ENCODE data around the gene CDH22.

DNA sequence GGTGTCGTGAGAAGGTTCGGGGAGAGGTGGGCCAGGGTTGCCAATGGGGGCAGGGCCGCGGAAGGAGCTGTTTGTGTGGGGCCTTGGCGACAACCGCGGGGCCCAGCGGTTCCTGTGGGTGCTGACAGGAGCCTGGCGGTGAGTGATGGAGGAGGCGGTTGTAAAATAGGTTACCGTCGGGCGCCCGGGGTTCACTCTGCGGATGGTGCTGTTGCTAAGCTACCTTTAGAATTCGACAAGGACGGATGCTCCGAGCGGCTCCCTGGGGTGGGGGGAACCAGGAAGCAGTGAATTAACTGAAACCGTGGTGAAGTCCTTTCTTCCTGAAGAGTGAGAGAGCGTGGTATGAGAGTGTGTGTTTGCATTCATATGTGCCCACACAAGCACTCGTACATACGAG, 61.7 kb downstream of the CDH22 start:
- TF ChIP-seq SP1 (IDR thresholded peaks at IDR 0.05) = no peak
- no peak for TF ChIP-seq LEF1 (IDR thresholded peaks at IDR 0.05; ENCODE audit: borderline replicate concordance)
- no peak for TF ChIP-seq SUZ12 (IDR thresholded peaks at IDR 0.05)
- TF ChIP-seq FOXM1 (IDR thresholded peaks at IDR 0.05; ENCODE audit: borderline replicate concordance) = no peak
- no peak for TF ChIP-seq ELF4 (IDR thresholded peaks at IDR 0.05)
- TF ChIP-seq FOXK2 (IDR thresholded peaks at IDR 0.05) = no peak
- TF ChIP-seq NFRKB (IDR thresholded peaks at IDR 0.05) = no peak
- no peak for TF ChIP-seq ZNF384 (IDR thresholded peaks at IDR 0.05)
- no peak for TF ChIP-seq BHLHE40 (IDR thresholded peaks at IDR 0.05; ENCODE audit: borderline replicate concordance)
- TF ChIP-seq FOXA1 (IDR thresholded peaks at IDR 0.05) = no peak
